Measurements from ENCODE around the gene ADAMTS2. TPM values are rescaled to one million over a fixed set of nuclear protein-coding genes. Genes with fewer than 3 reads are reported as not detected.

ADAMTS2 gene
- total and polyA plus RNA-seq, 2 donors = 22.8 to 80.9 TPM

GRCh38 chr5:179279347-179280094, 65.7 kb downstream of the ADAMTS2 start:
- 77% methylated on average over 14 of the region's 14 CpGs for WGBS
- Histone ChIP-seq H3K36me3 (ENCODE audit: insufficient read depth) (no peaks in the 10 kb centered on the region), H3K27ac (ENCODE audit: low read depth) (no peak overlapping the region), H3K4me1 (ENCODE audit: insufficient read depth) (no peaks in the 10 kb centered on the region), H3K4me3 (ENCODE audit: low read depth, low read length) (no peak overlapping the region)
- DNase-seq (ENCODE audit: extremely low spot score) = no peak

- WGBS = 79% methylated on average over 5 of the region's 5 CpGs
- Histone ChIP-seq H3K36me3 (ENCODE audit: insufficient read depth) (no peaks in the 10 kb centered on the region), H3K4me1 (ENCODE audit: insufficient read depth) (no peaks in the 10 kb centered on the region), H3K4me3 (ENCODE audit: low read depth, low read length) (no peak overlapping the region), H3K27ac (ENCODE audit: low read depth) (no peak overlapping the region)
- DNase-seq (ENCODE audit: extremely low spot score) = no peak
Observed at GRCh38 chr5:179278546-179278945, 66.7 kb downstream of the ADAMTS2 start.

GRCh38 chr5:179278119-179278518, 67.1 kb downstream of the ADAMTS2 start:
- no peaks in the 10 kb centered on the region for H3K36me3 ChIP-seq (ENCODE audit: insufficient read depth)
- no peak overlapping the region for H3K4me3 ChIP-seq (ENCODE audit: low read depth, low read length)
- 70% methylated on average over 10 of the region's 10 CpGs for WGBS
- DNase-seq (ENCODE audit: extremely low spot score) = no peak
- no peaks in the 10 kb centered on the region for H3K4me1 ChIP-seq (ENCODE audit: insufficient read depth)
- H3K27ac ChIP-seq (ENCODE audit: low read depth) = no peak overlapping the region

GRCh38 chr5:179276838-179277395, 68.3 kb downstream of the ADAMTS2 start:
- no peak for DNase-seq (ENCODE audit: extremely low spot score)
- no peak overlapping the region for H3K4me3 ChIP-seq (ENCODE audit: low read depth, low read length)
- no peak overlapping the region for H3K27ac ChIP-seq (ENCODE audit: low read depth)
- H3K36me3 ChIP-seq (ENCODE audit: insufficient read depth) = no peaks in the 10 kb centered on the region
- 84% methylated on average over 17 of the region's 17 CpGs for WGBS
- no peaks in the 10 kb centered on the region for H3K4me1 ChIP-seq (ENCODE audit: insufficient read depth)

GRCh38 chr5:179275941-179276837, 69.1 kb downstream of the ADAMTS2 start:
- H3K27ac ChIP-seq (ENCODE audit: low read depth) = peak overlapping the region; percentile 80
- H3K4me1 ChIP-seq (ENCODE audit: insufficient read depth) = no peaks in the 10 kb centered on the region
- DNase-seq (ENCODE audit: extremely low spot score) = no peak
- no peaks in the 10 kb centered on the region for H3K36me3 ChIP-seq (ENCODE audit: insufficient read depth)
- 63% methylated on average over 23 of the region's 23 CpGs for WGBS
- no peak overlapping the region for H3K4me3 ChIP-seq (ENCODE audit: low read depth, low read length)

GRCh38 chr5:179275381-179275878, 69.8 kb downstream of the ADAMTS2 start:
- Histone ChIP-seq H3K36me3 (ENCODE audit: insufficient read depth) (no peaks in the 10 kb centered on the region), H3K4me1 (ENCODE audit: insufficient read depth) (no peaks in the 10 kb centered on the region), H3K4me3 (ENCODE audit: low read depth, low read length) (no peak overlapping the region), H3K27ac (ENCODE audit: low read depth) (peak overlapping the region; percentile 80)
- DNase-seq (ENCODE audit: extremely low spot score) = no peak
- WGBS = 66% methylated on average over 15 of the region's 15 CpGs

- 86% methylated on average over 26 of the region's 26 CpGs for WGBS
- no peak for DNase-seq (ENCODE audit: extremely low spot score)
- H3K36me3 ChIP-seq (ENCODE audit: insufficient read depth) = no peaks in the 10 kb centered on the region
- no peaks in the 10 kb centered on the region for H3K4me1 ChIP-seq (ENCODE audit: insufficient read depth)
- no peak overlapping the region for H3K4me3 ChIP-seq (ENCODE audit: low read depth, low read length)
- peak overlapping the region; percentile 80 for H3K27ac ChIP-seq (ENCODE audit: low read depth)
Observed at GRCh38 chr5:179274321-179275315, 70.6 kb downstream of the ADAMTS2 start.

- H3K4me1 ChIP-seq (ENCODE audit: insufficient read depth) = no peaks in the 10 kb centered on the region
- H3K4me3 ChIP-seq (ENCODE audit: low read depth, low read length) = no peak overlapping the region
- H3K36me3 ChIP-seq (ENCODE audit: insufficient read depth) = no peaks in the 10 kb centered on the region
- DNase-seq (ENCODE audit: extremely low spot score) = no peak
- no peak overlapping the region for H3K27ac ChIP-seq (ENCODE audit: low read depth)
- 58% methylated on average over 10 of the region's 10 CpGs for WGBS
Observed at GRCh38 chr5:179273441-179274145, 71.7 kb downstream of the ADAMTS2 start.

- WGBS = 76% methylated on average over 7 of the region's 7 CpGs
- Histone ChIP-seq H3K4me1 (ENCODE audit: insufficient read depth) (no peaks in the 10 kb centered on the region), H3K27ac (ENCODE audit: low read depth) (no peak overlapping the region), H3K4me3 (ENCODE audit: low read depth, low read length) (no peak overlapping the region), H3K36me3 (ENCODE audit: insufficient read depth) (no peaks in the 10 kb centered on the region)
- no peak for DNase-seq (ENCODE audit: extremely low spot score)
Observed at GRCh38 chr5:179273073-179273435, 72.2 kb downstream of the ADAMTS2 start.

- no peak for DNase-seq (ENCODE audit: extremely low spot score)
- Histone ChIP-seq H3K27ac (ENCODE audit: low read depth) (no peak overlapping the region), H3K36me3 (ENCODE audit: insufficient read depth) (no peaks in the 10 kb centered on the region), H3K4me3 (ENCODE audit: low read depth, low read length) (no peak overlapping the region), H3K4me1 (ENCODE audit: insufficient read depth) (no peaks in the 10 kb centered on the region)
- WGBS = 79% methylated on average over 19 of the region's 19 CpGs
Observed at GRCh38 chr5:179272326-179273072, 72.8 kb downstream of the ADAMTS2 start.

GRCh38 chr5:179271821-179272325, 73.4 kb downstream of the ADAMTS2 start:
- H3K27ac ChIP-seq (ENCODE audit: low read depth) = no peak overlapping the region
- no peaks in the 10 kb centered on the region for H3K4me1 ChIP-seq (ENCODE audit: insufficient read depth)
- DNase-seq (ENCODE audit: extremely low spot score) = no peak
- no peaks in the 10 kb centered on the region for H3K36me3 ChIP-seq (ENCODE audit: insufficient read depth)
- H3K4me3 ChIP-seq (ENCODE audit: low read depth, low read length) = no peak overlapping the region
- 76% methylated on average over 13 of the region's 13 CpGs for WGBS

- WGBS = 52% methylated on average over 8 of the region's 8 CpGs
- no peak for DNase-seq (ENCODE audit: extremely low spot score)
- no peaks in the 10 kb centered on the region for H3K36me3 ChIP-seq (ENCODE audit: insufficient read depth)
- H3K4me3 ChIP-seq (ENCODE audit: low read depth, low read length) = no peak overlapping the region
- no peaks in the 10 kb centered on the region for H3K4me1 ChIP-seq (ENCODE audit: insufficient read depth)
- H3K27ac ChIP-seq (ENCODE audit: low read depth) = no peak overlapping the region
Observed at GRCh38 chr5:179271428-179271734, 73.9 kb downstream of the ADAMTS2 start.
